Activated T-cell treated with anti-CD3 and anti-CD28 coated beads for 48 hours (primary cell): ENCODE data around the gene C1orf159.

Source experiments
- DNase-seq: peaks from one replicate; pipeline ENCODE4 v3.0.0-alpha.2; 2020; ENCODE audit warnings: low read depth

The C1orf159 gene

GRCh38 chr1:1092149-1092855, 23.6 kb downstream of the C1orf159 start:
- no peak for DNase-seq

GRCh38 chr1:1091344-1092148, 24.3 kb downstream of the C1orf159 start:
- DNase-seq, result no peak

- DNase-seq, result no peak
Measured at GRCh38 chr1:1090424-1091343, 25.2 kb downstream of the C1orf159 start.

GRCh38 chr1:1089731-1090423, 26.0 kb downstream of the C1orf159 start:
- no peak for DNase-seq

GRCh38 chr1:1088801-1089680, 26.8 kb downstream of the C1orf159 start:
- DNase-seq, result no peak

GRCh38 chr1:1088029-1088800, 27.7 kb downstream of the C1orf159 start:
- no peak for DNase-seq

GRCh38 chr1:1087351-1088028, 28.4 kb downstream of the C1orf159 start:
- no peak for DNase-seq

GRCh38 chr1:1086911-1087341, 29.0 kb downstream of the C1orf159 start:
- DNase-seq, result no peak

- DNase-seq, result no peak
Measured at GRCh38 chr1:1085911-1086841, 29.7 kb downstream of the C1orf159 start.

GRCh38 chr1:1085171-1085841, 30.6 kb downstream of the C1orf159 start:
- no peak for DNase-seq

GRCh38 chr1:1084372-1085170, 31.3 kb downstream of the C1orf159 start:
- DNase-seq, result no peak

- no peak for DNase-seq
Measured at GRCh38 chr1:1083416-1084371, 32.2 kb downstream of the C1orf159 start.

GRCh38 chr1:1082776-1083415, 33.0 kb downstream of the C1orf159 start:
- DNase-seq, result no peak

- no peak for DNase-seq
Measured at GRCh38 chr1:1082239-1082775, 33.6 kb downstream of the C1orf159 start.
